ACC112 (cell line): Measurements from ENCODE around the gene BCAS3.

ENCODE experiments used
- H2AFZ ChIP-seq: fragments of 200-600 bp; sonication (generic); one replicate; pipeline ENCODE4 v1.6.0; 2017; ENCODE audit warnings: antibody characterized with exemption, low read length; ENCODE audit not compliant: unreplicated experiment
- H3K27ac ChIP-seq: fragments of 200-600 bp; sonication (generic); 2 replicates; pipeline ENCODE4 v1.5.1; 2014; ENCODE audit warnings: low read depth, mild to moderate bottlenecking, antibody characterized with exemption, low read length, moderate library complexity
- H3K27me3 ChIP-seq: fragments of 200-600 bp; sonication (generic); 2 replicates; pipeline ENCODE4 v1.6.1; 2014; ENCODE audit warnings: mild to moderate bottlenecking, antibody characterized with exemption, low read length, moderate library complexity, mixed read lengths; ENCODE audit not compliant: insufficient read depth
- H3K36me3 ChIP-seq: fragments of 200-600 bp; sonication (generic); 2 replicates; pipeline ENCODE4 v1.6.1; 2016; ENCODE audit warnings: mild to moderate bottlenecking, antibody characterized with exemption, low read length, moderate library complexity, mixed read lengths; ENCODE audit not compliant: insufficient read depth
- H3K4me1 ChIP-seq: fragments of 200-600 bp; sonication (generic); one replicate; pipeline ENCODE4 v1.6.1; 2016; ENCODE audit warnings: low read length, mixed read lengths; ENCODE audit not compliant: insufficient read depth, unreplicated experiment, control insufficient read depth
- H3K4me3 ChIP-seq: fragments of 200-600 bp; sonication (generic); 2 replicates; pipeline ENCODE4 v1.5.1; 2014; ENCODE audit warnings: mild to moderate bottlenecking, low read depth, low read length
- H3K79me2 ChIP-seq: fragments of 200-600 bp; sonication (generic); one replicate; pipeline ENCODE4 v1.6.0; 2016; ENCODE audit warnings: low read length; ENCODE audit not compliant: control insufficient read depth, unreplicated experiment, insufficient read depth

BCAS3 gene

DNA sequence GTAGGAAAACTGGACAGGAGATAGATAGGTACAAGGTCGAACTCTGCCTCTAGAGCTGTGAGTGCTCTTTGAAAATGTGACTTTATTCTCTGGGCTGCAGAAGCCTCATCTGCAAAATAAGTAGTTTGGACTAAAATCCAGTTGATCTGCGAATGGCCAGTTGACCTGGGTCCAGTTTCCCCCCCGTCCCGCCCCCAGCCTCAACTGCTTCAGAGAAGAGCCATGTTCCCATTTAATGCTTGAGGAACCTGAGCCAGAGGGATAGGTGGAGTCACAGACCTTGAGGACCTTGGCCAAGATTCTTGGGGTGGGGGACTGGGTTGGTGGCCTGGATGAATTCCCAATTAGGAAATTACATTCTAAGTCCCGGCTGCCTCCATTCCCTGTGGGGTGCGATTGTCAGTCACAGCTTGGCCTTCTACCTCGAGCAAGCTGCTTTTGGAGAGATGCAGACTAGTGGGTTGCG, 736.0 kb downstream of the BCAS3 start:
- no peak overlapping the region for H3K27ac ChIP-seq
- no peaks in the 10 kb centered on the region for H3K27me3 ChIP-seq
- H3K36me3 ChIP-seq = no peaks in the 10 kb centered on the region
- H3K4me3 ChIP-seq = peak overlapping the region; percentile 86
- H3K79me2 ChIP-seq = no peaks in the 10 kb centered on the region
- peaks cover 15% of the 10 kb centered on the region for H3K4me1 ChIP-seq
- H2AFZ ChIP-seq = peak overlapping the region; percentile 58

DNA sequence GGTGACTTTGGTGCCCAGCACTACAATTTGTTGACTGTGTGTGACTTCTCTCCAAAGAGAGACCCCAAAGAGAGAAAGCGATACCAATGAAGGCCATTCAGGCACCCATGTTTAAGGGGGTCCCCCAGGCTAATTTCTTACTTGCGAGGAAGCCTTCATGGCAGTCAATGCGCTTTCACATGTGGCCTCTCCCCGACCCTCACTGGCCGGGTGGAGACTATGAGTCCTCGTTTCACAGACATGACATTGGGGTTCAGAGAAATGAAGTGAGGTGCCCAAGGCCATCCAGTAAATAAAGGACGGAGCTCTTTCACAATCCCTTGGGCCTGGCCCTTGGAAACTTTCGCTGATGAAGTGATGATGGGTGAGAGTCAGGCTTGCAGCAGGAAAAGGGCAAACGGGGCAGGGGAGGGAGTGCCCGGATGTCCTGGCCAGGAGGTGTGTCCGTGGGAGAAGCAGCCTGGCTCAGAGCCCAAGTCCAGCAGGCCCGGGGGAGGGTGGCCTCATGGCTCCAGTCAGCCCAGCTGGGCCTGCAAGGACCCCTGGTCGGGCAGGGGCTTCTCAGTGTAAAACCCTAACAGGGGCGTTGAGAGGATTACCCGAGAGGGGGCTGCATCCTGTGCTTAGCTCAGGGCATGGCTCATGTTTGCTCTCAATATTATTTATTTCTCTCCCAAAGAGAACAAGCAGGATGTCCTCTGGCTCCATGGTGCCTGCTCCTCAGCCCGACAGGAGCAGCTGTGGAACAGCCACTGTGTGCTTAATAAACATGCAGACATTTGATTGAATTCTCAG, 736.7 kb downstream of the BCAS3 start:
- H3K79me2 ChIP-seq = no peaks in the 10 kb centered on the region
- no peaks in the 10 kb centered on the region for H3K36me3 ChIP-seq
- no peak overlapping the region for H3K4me3 ChIP-seq
- no peak overlapping the region for H2AFZ ChIP-seq
- peaks cover 15% of the 10 kb centered on the region for H3K4me1 ChIP-seq
- H3K27me3 ChIP-seq = no peaks in the 10 kb centered on the region
- H3K27ac ChIP-seq = no peak overlapping the region

DNA sequence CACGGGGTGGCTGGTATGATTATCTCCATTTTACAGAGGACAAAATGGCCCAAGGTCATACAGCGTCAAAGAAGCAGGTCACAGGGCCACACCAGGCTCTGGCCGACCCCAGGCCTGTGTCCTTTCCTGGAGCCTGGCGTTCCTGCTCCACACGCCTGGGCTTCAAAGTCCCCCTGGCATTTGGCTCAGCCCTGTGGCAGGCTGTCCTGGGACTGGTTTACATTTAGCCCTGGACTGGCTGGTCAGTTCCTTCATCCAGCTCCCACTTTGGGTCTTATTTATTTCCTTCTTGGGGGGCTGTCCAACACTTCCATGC, 737.2 kb downstream of the BCAS3 start:
- Histone ChIP-seq H3K4me1 (peaks cover 15% of the 10 kb centered on the region), H3K4me3 (no peak overlapping the region), H3K36me3 (no peaks in the 10 kb centered on the region), H3K79me2 (no peaks in the 10 kb centered on the region), H3K27me3 (no peaks in the 10 kb centered on the region), H2AFZ (no peak overlapping the region), H3K27ac (no peak overlapping the region)

DNA sequence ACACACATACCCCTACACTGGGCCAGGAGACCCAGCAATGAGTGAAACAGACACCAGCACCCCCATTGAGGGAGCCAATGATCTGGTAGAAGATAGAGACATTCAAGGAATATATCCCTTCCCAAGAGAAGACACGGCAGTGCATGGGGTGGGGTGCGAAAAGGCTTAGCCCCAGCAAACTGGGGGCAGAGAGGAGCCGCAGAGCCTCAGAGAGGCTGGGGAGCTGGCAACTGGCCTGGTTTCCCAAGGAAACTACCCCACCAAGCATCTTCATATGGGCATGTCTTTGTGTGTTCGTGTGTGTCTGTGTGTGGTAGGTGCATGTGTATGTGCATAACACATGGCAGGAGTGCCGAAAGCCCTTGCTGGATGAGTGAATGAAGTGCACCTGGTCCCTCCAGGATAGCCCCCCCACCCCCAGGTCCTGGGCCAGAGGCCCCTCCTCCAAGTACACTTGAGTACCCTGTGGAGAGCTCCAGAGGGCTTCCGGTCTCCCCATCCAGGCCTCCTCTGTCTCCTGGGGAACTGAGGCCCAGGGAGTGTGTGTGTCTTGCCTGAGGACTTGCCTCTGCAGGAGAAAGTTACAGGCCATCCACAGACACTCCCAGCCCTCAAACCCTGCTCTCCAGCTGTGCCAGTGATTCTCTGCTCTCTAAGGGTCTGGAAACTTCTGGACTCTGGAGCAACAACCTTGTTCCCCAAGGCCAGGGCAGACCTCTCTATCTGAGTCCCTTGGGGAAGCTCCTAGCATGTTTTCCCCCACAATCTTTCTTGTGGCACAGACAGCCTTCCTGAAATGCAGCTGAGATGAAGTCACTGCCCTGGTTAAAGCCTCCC, 737.9 kb downstream of the BCAS3 start:
- Histone ChIP-seq H3K4me1 (peaks cover 15% of the 10 kb centered on the region), H3K27me3 (peaks cover 1% of the 10 kb centered on the region; the same call in 1 of the 2 replicates), H3K36me3 (no peaks in the 10 kb centered on the region), H3K79me2 (no peaks in the 10 kb centered on the region), H3K4me3 (no peak overlapping the region), H3K27ac (no peak overlapping the region), H2AFZ (no peak overlapping the region)

DNA sequence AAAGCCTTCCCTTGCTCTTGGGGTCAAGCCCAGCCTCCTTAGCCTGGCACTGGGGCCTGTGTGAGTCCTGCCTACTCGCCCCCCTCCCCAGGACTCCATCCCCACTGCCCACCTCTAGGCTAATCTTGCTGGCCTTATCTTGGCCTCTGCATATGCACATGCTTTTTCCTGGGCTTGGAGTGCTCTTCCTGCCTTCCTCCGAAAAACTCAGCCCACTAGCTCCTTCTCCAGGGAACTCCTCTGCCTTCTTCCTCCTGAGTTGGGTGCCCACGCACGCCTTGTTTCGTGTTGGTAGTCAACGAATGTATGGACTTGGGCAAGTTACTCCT, 738.5 kb downstream of the BCAS3 start:
- peak overlapping the region; percentile 73 for H2AFZ ChIP-seq
- peak overlapping the region; percentile 64 for H3K4me3 ChIP-seq
- peaks cover 15% of the 10 kb centered on the region for H3K4me1 ChIP-seq
- H3K27me3 ChIP-seq = peaks cover 7% of the 10 kb centered on the region
- H3K36me3 ChIP-seq = no peaks in the 10 kb centered on the region
- H3K79me2 ChIP-seq = no peaks in the 10 kb centered on the region
- H3K27ac ChIP-seq = no peak overlapping the region

DNA sequence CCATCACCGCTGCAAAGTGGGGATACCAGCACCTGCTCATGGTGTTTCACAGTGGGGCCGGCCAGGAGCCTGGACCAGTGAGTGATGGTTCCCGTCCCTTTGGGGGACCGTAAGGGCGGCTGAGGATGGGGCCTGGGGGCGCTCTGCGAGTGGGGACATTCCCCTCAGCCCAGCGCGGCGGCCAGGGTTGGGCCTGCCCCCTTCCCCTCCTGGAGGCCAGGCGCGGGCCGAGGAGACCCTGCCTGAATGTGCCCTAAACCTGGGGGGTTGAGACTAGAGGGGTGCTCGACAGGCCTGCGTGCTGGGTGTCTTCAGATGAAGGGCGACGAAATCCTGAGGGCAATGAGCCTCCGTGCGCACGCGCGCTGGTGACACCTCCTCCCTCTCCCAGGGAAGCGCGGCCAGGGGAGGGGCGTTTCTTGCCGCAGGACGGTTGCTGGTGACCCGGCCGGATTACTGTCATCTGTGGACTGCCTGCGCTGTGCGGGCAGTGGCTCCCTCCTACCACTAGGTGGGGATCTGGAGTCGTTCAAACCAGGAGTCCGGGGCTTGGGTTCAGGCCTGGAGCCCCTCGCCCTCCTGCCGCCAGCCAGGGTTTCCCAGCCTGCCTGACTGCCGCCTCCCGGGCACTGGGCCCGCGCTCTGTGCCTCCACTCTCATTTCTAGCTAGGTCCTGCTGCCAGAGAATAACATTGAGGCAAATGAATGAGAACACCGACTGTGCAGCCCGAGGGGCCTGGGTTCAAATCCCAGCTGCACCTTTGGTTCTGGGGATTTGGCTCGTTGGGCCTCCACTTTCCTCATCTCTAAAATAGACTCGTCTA, 739.1 kb downstream of the BCAS3 start:
- Histone ChIP-seq H3K4me3 (peak overlapping the region; percentile 64), H2AFZ (peak overlapping the region; percentile 73)

DNA sequence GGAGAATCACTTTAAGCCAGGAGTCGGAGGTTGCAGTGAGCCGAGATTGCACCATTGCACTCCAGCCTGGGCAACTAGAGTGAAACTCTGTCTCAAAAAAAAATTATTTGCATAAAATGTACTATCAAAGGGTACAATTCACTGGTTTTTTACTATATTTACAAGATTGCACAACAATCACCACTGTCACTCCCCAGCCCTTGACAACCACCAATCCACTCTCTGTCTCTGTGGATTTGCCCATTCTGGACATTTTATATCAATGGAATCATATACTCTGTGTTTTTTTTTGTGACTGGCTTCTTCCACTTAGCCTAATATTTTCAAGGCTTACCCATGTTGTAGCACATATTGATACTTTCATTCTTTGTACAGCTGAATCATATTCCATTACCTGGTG, 740.8 kb downstream of the BCAS3 start:
- Histone ChIP-seq H3K27me3 (peaks cover 22% of the 10 kb centered on the region), H3K27ac (no peak overlapping the region), H3K79me2 (no peaks in the 10 kb centered on the region), H3K4me3 (no peak overlapping the region), H3K4me1 (peaks cover 13% of the 10 kb centered on the region), H2AFZ (no peak overlapping the region), H3K36me3 (no peaks in the 10 kb centered on the region)

More for the DNA sequence above, 739.1 kb downstream of the BCAS3 start:
- Histone ChIP-seq H3K27me3 (peaks cover 13% of the 10 kb centered on the region), H3K4me1 (peaks cover 15% of the 10 kb centered on the region), H3K27ac (no peak overlapping the region), H3K36me3 (no peaks in the 10 kb centered on the region), H3K79me2 (no peaks in the 10 kb centered on the region)

DNA sequence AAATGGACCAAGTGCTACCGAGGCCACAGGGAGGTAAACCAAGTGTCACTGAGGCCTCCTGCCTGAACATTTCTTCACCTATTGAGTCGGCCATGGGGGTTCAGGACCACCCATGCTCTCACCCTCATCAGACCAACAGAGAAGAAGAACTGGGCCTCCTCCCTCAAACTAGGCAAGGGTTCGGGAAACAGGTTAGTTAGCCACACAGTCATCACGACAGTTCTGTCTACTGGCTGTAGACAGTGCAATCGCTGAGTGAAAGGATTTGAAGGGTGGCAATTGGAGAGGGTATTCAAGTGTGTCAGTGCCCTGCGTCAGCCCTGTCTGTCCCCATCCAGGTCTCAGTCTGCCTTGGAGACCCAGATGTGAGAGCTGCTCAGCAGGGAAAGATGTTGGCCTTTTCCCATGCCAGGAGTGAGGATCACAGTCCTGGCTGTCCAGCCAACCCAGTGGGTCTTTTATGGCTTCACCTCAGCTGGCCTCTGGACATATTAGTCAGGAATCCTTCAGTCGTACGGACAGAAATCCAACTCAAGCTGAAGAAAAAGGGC, 741.9 kb downstream of the BCAS3 start:
- peaks cover 6% of the 10 kb centered on the region for H3K4me1 ChIP-seq
- H2AFZ ChIP-seq = no peak overlapping the region
- no peak overlapping the region for H3K27ac ChIP-seq
- no peaks in the 10 kb centered on the region for H3K79me2 ChIP-seq
- no peaks in the 10 kb centered on the region for H3K36me3 ChIP-seq
- peaks cover 22% of the 10 kb centered on the region for H3K27me3 ChIP-seq
- no peak overlapping the region for H3K4me3 ChIP-seq

DNA sequence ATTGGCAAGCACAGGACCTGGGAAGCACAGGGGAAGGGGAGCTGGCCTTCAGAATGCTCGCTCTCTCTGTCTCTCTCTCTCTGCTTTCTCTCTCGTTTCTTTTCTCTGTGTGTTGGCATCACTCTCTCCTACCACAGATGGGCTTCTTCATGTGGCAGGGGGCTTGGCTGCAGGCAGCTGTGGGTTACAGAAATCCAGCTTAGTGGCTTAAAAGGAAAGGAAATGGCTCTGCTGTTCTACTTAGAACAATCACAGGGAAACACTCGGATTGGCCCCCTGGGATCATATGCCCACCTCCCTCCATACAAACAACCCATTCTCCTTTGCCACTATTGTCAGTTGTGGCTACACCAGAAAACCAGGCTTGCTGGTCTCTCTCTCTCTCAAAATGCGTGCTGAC, 742.4 kb downstream of the BCAS3 start:
- H2AFZ ChIP-seq = no peak overlapping the region
- no peak overlapping the region for H3K4me3 ChIP-seq
- H3K4me1 ChIP-seq = peaks cover 6% of the 10 kb centered on the region
- H3K36me3 ChIP-seq = no peaks in the 10 kb centered on the region
- no peaks in the 10 kb centered on the region for H3K79me2 ChIP-seq
- no peak overlapping the region for H3K27ac ChIP-seq
- H3K27me3 ChIP-seq = peaks cover 22% of the 10 kb centered on the region

DNA sequence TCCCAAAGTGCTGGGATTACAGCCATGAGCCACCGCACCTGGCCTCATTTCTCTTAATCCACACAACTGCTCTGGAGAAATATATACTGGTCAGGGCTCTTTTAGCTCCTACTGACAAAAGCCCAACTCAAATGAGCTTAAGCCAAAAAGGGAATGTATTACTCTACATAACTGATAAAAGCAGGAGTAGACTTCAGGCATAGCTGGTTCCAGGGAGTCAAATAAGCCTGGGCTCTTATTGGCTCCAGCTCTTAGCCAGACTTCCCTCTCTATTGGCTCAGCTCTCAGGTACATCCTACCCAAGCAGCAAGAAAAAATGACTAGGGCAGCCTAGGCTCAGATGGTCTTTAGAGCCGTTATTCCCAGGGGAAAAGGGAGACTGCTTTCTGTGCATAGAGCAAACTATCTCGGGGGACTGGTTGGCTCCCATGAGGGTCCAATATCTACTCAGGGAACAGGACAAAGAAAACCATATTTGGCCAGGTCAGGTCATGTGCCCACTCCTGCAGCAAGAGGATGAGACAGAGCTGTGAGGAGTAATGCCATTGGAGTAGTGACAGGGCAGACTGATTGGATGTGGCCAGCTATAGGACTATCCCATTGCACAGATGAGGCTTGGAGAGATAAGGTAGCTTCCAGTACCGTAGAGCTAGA, 743.2 kb downstream of the BCAS3 start:
- Histone ChIP-seq H3K4me1 (peaks cover 6% of the 10 kb centered on the region), H3K36me3 (no peaks in the 10 kb centered on the region), H3K27ac (no peak overlapping the region), H2AFZ (no peak overlapping the region), H3K79me2 (no peaks in the 10 kb centered on the region), H3K27me3 (peaks cover 22% of the 10 kb centered on the region), H3K4me3 (no peak overlapping the region)
